Measurements from ENCODE around the gene PLEKHH1.

PLEKHH1 gene

DNA sequence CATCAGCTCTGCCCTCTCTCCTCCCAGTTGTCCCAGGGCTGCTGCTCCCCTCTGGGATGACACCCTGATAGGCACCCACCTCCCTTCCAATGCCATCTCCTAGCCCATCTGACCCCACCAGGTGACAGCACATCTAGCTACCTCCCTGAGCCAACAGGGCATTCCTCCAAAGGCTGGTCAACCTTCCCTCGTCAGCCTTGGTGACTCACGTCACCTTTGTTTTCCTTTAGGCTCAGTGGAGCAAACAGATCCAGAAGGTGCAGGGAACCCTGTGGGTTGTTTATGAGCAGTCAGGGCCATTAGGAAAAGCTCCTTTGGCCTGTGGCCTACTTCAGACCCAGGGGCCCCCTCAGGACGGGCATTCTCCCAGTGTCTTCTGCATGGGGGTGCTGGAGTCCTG lies 34.6 kb downstream of the PLEKHH1 start:
- DNase-seq (ENCODE audit: low read depth) = no peak

DNA sequence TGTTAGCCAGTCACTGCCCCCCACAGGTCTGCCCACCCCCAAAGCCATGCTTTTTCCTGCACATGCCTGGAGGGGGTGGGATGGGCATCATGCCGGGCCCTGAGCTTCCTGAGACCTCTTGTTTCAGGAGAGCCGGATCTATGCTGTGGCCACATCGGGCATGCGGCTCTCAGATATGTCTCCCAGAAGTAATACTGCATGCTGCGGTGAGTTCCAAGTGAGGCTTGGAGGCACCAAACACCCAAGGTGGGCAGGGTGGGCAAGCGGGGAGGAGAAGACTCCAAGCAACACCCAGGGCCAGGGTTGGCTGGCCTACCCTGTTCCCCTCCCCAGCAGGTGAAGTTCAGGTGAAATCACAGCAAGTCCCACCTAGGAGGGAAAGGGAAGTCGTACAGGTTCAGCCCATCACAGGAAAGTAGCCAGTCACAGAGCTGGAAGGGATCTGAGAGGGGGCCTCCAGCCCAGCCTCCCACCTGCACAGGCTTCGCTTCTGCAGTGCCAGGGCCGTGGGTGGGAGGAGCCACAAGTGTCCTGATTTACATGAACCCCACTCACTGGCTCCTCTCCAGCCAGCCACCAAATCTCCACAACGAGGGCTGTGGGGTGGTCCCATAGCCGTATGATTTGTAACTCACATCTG lies 36.0 kb downstream of the PLEKHH1 start:
- DNase-seq (ENCODE audit: low read depth) = no peak

DNA sequence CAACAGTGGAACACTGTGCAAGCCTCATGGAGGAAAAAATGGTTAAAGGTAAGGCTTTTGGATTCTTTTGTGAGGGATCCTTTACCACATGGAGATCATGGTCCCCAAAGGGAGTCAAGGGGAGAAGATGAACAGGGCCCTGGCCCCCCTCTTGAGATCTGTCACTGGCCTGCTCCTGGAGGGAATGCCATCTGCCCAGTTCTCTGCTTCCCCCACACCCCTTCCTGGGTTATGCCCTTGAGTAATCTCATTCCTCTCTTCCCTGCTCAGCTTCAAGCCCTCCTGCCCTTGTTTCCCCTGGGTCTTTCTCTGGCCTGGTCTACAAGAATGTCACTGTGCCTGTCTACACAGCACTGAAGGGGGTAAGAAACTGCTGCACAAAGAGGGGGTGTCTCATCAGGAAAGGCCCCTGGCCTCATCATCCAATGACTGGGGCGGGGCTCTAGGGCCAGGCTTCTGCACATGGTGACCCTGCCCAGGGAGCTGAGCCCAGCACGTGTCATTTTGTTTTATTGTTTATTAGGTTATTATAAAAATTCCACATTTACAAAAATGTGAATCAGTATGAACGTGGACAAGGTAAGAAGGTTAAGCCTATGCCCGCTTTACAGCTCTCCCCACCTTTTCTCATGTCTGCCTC lies 36.7 kb downstream of the PLEKHH1 start:
- no peak for DNase-seq (ENCODE audit: low read depth)

DNA sequence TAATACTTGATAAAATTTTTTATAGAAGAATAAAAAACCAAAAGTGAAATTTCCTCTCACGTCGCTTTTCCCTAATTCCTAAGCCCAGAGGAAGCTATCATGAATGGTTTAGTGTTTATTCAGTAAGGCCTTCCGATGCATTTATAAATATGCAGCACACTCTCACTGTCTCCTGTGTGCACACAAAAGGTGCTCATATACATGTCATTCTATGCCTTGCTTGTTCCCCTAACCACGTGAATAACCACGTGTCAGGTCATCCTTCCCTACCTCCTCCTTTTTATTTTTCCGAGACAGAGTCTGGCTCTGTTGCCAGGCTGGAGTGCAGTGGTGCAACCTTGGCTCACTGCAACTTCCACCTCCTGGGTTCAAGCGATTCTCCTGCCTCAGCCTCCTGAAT lies 37.4 kb downstream of the PLEKHH1 start:
- no peak for DNase-seq (ENCODE audit: low read depth)

DNA sequence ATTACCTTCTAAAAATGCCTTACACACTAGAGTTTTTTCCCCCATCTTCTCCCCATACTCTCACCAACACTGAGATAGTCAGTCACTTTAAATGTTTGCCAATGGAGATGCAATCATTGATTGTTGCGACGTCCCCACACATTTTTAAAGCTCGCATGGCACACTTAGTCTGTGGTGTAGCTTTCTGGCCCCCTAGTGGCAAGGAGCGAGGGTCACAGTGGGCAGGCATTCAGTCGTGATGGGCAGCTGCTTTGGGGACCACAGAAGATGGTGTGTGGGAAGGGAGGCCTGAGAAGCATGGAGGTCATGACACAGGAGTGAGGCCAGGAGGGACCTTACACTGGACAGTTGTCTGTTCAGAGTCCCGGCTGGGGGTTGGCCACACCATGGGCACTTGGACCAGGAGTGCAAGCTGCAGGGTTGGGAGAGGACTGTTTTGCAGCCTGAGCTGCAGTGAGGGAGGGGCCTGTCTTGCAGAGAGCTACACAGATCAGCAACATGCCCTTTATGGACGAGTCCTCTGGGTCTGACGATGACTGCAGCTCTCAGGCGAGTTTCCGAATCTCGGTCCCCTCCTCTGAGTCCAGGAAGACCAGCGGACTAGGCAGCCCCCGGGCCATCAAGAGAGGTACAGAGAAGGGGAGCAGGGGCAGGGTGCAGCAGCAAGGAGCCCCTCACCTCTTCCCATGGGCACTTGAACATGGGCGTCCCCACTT lies 38.3 kb downstream of the PLEKHH1 start:
- DNase-seq (ENCODE audit: low read depth) = peak; percentile 26

DNA sequence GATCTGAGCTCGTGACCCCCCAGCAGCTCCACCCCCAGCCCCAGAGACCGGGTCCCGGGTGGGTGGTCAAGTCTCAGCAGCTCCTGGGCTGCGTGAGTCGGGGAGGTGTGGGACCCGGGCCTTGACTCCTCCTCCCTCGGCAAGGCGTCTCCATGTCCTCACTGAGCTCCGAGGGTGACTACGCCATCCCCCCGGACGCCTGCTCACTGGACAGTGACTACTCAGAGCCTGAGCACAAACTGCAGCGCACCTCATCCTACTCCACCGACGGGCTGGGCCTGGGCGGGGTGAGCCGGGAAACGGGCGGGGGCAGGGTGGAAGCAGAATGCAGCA lies 38.9 kb downstream of the PLEKHH1 start:
- DNase-seq (ENCODE audit: low read depth) = no peak

DNA sequence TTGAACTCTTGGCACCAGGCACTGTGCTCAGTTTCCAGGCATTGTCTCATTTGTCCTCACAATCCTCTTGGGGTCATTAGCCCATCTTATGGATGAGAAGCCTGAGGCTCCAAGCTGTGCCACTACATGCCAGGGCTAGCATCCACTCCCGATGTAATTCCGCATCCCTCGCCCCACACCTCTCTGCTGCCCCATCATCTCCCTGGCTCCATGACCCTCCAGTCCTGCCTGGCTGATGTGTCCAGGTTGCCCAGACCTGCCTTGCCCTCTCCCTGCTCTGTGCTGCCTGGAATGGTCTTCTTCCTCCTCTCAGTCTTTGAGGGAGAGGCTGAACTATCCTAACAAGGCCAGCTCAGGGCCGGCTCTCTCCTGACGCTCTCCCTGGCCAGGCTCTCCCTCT lies 39.5 kb downstream of the PLEKHH1 start:
- no peak for DNase-seq (ENCODE audit: low read depth)

DNA sequence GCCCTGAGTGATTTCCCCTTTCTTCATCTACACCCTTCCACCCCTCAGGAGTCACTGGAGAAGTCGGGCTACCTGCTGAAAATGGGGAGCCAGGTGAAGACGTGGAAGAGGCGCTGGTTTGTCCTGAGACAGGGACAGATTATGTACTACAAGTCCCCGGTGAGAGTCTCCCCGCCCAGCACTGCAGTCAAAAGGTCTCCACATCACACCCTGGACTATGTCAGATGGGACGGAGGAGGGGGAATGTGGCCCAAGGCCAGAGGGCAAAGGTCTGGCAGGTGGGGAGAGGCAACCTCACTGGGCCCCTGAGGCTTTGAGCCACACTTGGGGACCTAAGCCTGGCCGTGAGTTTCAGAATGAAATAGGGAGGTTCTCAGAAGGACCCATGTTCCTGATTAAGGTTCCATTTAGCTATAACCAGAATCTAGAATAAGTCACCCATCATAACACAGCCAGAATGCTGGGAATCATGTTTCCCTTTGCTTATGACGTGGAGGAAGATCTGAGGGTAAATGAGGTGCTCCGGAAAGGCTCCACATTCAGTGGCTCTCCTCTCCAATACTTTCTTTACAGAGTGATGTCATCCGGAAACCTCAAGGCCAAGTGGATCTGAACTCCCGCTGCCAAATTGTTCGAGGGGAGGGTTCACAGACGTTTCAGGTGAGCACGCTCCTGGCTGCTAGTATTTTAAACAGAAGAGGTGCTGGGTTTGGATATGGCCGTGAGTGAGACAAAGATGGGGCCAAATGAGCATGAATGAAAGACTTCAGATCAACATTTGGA lies 40.3 kb downstream of the PLEKHH1 start:
- DNase-seq (ENCODE audit: low read depth) = no peak

DNA sequence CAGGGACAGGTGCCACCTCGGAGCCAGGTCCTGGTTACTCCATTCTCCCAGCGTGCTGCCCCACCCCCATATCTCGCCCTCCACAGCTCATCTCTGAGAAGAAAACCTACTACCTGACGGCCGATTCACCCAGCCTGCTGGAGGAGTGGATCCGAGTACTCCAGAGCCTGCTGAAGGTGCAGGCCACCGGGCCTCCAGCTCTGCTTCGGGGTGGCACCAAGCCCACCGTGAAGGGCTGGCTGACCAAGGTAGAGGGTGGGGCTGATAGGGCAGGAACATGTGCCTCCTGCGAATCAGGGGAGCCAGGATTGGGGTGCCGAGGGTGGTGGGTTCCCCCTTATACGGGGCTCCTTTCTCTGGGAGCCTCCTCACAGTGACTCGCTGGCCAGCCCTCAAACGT lies 41.1 kb downstream of the PLEKHH1 start:
- no peak for DNase-seq (ENCODE audit: low read depth)

DNA sequence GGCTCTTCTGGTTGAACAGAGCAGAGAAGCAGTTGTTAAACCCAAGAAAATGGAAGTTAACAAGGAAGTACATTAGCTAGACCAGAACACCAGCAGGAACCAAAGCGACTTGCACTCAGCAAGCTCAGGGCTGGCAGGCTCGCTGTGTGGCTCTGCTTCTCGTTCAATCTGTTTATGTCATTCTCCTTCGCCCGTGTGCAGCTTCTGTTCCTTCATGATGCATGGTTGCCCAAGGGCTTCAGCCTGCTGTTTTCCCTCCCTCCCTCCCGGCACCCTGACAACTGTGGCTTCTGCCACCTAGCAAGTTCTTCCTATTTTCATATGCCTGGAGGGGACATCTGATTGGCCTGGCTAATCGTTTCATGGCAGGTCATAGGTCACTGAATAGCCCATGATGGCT lies 41.7 kb downstream of the PLEKHH1 start:
- DNase-seq (ENCODE audit: low read depth) = no peak

DNA sequence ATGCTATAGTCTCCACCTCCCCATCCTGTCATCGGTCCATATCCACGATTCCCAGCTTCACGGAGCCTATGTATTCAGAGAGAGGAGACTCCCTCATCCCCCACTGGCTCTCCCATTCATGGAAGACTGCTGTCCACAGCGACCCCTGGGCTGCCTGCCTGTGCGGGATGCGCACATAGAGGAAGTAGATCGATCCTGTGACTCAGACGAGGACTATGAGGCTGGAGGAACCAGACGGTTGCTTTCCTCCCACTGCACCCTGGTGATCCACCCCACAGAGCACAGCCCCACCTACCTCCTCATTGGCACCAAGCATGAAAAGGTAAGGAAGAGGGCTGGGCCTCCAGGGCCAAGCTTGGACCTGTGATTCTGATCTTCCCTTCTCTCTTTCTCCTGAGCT lies 42.6 kb downstream of the PLEKHH1 start:
- no peak for DNase-seq (ENCODE audit: low read depth)

DNA sequence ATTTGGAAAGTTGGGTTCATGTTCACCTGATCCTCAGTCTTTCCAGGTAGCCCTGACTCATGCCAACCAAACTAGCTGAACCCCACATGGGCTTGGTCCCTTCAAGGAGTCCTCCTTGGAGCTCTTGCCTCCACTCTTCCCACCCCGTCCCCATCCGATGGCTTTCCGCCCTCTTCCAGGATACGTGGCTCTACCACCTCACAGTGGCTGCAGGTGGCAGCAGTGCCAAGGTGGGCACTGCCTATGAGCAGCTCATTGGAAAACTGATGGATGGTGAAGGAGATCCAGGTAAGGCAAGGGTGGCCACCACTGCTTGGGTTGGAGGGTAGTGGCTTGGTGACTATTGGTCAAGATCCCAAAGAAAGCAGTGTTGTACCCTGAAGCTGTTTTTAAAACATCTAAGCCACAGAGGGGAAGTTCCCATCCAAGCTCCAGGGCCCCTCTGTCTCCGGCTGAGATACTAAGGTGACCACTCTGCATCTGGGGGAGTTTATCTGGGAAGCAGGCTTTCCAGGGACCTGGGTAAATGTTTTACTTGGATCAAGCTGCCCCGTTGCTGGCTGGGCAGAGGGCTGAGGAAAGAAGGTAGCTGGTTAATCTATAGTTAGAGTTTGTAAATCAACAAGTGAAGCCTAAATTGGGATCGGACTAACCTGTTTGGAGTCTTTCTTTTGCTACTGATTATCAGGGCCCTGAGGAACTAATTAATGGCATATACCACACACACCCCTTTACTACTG lies 43.3 kb downstream of the PLEKHH1 start:
- DNase-seq (ENCODE audit: low read depth) = no peak

DNA sequence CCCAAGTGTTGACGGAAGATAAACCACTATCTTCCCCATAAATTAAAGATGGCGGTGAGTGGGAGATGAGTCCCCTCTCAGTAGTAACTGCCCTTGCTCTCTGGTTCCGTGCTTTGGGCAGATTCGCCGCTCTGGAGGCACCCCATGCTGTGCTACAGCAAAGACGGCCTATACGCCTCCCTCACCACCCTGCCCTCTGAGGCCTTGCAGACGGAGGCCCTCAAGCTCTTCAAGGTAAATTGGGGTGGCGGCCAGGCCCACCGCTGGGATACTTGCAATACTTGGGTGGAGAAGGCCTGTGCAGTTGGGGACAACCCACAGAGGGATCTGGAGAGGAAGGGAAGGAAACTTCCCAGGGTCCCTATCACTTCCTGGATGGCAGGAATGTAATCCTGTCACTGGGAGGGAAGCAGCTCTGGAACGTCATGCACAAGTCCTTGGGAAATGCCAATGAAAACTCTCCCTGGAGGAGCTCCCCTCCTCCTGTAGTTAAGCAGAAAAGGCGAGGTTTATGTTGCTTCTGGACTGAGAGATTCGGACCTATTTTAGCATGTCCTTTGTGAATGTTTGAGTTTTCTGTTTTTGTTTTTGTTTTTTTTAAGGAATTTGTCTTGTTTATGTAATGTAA lies 44.2 kb downstream of the PLEKHH1 start:
- no peak for DNase-seq (ENCODE audit: low read depth)

DNA sequence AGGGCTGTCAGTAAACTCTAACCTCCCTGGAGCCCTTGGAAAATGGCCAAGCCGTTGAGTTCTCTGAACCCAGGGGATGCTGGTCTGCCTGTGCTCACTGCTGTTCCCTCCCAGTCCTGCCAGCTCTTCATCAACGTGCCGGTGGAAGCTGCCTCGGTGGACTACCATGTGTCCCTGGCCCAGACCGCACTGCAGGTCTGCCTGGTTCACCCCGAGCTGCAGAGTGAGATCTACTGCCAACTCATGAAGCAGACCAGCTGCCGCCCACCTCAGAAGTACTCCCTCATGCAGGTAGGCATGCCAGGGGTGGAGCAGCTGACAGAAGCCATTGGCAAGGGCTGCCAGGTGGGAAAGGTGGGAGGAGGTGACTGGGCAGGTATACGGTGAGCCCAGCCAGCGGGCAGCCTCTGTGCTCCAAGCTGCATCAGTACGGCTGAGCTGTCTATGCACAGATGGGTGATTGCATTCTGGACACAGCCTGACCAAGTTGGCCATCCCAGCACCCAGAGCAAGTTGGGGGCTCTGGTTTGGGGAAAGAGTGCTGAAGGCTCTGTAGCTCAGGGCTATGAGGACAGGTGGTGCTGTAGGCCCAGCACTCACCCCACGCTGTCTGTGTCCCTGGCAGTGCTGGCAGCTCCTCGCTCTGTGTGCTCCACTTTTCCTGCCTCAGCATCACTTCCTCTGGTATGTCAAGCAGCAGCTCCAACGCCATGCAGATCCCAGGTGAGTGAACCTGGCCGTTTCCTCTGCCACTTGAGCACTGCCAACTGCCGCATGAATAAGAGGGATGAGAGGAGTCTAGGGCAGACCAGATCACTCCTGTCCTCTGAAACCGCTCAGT lies 45.0 kb downstream of the PLEKHH1 start:
- no peak for DNase-seq (ENCODE audit: low read depth)

DNA sequence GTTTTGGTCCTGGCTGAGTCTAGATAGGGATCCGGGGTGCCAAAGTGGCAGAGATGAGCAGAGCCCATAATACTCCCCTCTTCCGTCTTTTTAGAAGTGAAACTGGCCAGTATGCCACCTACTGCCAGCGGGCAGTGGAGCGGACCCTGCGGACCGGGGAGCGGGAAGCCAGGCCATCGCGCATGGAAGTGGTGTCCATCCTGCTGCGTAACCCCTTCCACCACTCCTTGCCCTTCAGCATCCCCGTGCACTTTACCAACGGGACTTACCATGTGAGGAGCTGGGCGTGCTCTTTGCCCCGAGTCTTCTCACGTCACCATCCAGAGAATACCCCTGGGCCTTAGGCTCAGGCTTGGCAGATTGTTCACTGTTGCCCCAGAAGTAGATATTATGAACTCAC lies 46.0 kb downstream of the PLEKHH1 start:
- DNase-seq (ENCODE audit: low read depth) = no peak

DNA sequence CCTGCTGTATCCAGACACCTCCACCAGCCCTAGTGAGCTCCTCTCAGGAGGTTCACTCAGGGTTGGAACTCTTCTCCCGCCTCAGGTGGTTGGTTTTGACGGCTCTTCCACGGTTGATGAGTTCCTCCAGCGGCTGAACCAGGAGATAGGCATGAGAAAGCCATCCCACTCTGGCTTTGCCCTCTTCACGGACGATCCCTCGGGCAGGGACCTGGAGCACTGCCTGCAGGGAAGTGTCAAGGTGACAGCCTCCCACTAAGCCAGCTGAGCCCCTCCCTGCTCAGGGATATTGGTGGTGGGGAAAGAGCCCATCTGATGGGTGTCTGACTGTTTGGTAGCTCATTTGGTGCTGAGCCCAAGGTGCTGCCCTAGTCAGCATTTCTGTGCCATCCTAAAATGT lies 46.5 kb downstream of the PLEKHH1 start:
- no peak for DNase-seq (ENCODE audit: low read depth)

DNA sequence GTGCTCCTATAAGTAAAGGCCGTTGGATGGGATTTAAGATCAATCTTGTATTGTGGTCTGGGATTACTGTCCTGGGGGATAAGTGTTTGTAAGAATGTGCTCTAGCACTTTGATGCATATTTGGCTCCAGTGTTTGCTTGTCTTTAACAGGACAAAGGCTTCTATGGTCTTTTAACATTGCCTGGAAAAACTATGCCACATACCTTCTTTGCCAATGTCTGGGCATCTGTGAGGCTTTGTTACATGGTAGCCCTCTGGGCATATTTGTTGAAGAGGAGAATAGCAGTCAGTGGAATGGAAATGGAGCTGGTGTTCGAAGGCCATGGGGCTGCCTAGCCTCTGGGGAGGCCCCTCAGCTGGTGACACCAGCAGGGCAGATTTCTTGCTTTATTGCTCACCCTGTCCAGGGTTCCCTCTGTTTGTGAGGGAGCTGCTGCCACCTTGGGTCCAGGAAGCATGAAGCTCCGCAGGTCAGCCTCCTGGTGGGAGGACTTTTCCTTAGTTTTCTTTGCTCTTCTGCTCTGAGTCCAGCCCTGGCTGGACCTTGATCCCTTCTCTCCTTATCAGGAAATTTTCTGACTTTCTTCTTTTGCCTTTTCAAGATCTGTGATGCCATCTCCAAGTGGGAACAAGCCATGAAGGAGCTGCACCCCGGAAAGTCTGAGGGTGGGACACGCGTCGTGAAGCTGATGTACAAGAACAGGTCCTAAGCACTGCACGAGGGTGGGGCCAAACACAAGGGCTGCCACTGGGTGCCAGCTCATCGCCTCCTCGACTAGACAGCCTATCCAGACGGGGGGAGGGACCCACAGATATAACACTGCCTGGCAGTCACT lies 47.5 kb downstream of the PLEKHH1 start:
- DNase-seq (ENCODE audit: low read depth) = no peak

DNA sequence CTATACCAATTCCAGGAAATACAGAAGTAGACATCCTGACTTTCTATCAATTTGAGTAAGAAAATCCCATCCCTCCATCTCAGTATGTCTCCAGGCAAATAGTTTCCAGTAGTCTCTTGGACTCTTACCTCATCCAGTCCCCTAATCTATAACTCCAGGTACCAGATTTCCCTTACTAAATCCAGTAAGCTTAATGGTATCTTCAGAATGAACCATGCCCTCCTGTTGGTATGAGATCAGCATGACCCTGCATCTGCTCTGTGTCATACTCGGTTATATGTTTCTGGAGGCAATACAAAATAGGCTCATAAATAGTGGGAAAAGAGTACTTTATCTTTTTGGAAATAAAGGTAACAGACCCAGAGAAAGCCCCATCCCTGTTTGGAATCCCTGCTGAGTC lies 48.6 kb downstream of the PLEKHH1 start:
- DNase-seq (ENCODE audit: low read depth) = no peak

DNA sequence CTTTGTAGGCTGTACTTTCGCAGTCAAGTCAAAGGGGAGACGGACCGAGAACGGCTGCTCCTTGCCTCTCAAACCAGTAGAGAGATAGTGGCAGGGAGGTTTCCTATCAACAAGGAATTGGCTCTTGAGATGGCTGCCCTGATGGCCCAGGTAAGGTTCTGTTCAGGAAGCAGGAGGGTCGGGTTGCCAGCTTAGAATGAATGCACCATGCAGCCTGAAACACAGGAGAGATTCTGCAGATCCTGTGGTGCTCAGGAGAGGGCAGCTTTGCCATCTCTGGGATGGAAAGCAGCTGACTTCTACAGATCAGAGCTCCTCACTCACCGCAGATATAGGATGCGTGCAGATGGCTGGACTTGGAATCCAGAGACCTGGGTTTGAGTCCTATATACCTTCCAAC lies 49.0 kb downstream of the PLEKHH1 start:
- no peak for DNase-seq (ENCODE audit: low read depth)

Measured in CMK (cell line).